K562 (cell line): Measurements from ENCODE around the gene LRRC43. TPM values are rescaled to one million over a fixed set of nuclear protein-coding genes. Genes with fewer than 3 reads are reported as not detected.

Source experiments
- ATF7 ChIP-seq: fragments of 450-650 bp; IDR thresholded peaks from 2 replicates; pipeline ENCODE4 v1.7.1; 2014; ENCODE audit warnings: mild to moderate bottlenecking, moderate library complexity
- CBX1 ChIP-seq: sonication (generic); IDR thresholded peaks from 2 replicates; pipeline ENCODE4 v1.6.1; 2016; ENCODE audit warnings: antibody characterized with exemption, low read depth, mild to moderate bottlenecking
- CHCHD3 ChIP-seq: fragments of 250-450 bp; sonication (Bioruptor Pico); IDR thresholded peaks from 2 replicates; pipeline ENCODE4 v2.1.2; 2022; ENCODE audit warnings: mild to moderate bottlenecking
- CREB1 ChIP-seq, 2 experiments: sonication (generic) in 1 of 2; formaldehyde crosslinking in 1 of 2; IDR thresholded peaks; 2 replicates each; pipeline versions ENCODE4 v1.6.1 to v1.8.0; 2012 to 2022; ENCODE audit warnings: inconsistent platforms in 1 of 2, mild to moderate bottlenecking in 1 of 2, missing genetic modification reagents in 1 of 2, moderate library complexity in 1 of 2
- ETS1 ChIP-seq: conservative IDR thresholded peaks from 2 replicates; pipeline ENCODE4 v1.6.1; 2011; ENCODE audit warnings: low read depth, mild to moderate bottlenecking, low read length; ENCODE audit not compliant: control insufficient read depth
- ETV6 ChIP-seq, 3 experiments: fragments of 150-350 bp in 1 of 3; sonication (generic) in 1 of 3; formaldehyde crosslinking in 1 of 3; IDR thresholded peaks; 2 replicates each; pipeline versions ENCODE4 v1.6.1 to v1.8.0; 2014 to 2022; ENCODE audit warnings: borderline replicate concordance in 2 of 3, low read depth in 2 of 3, antibody characterized with exemption in 1 of 3, low read length in 1 of 3, mild to moderate bottlenecking in 1 of 3, missing genetic modification reagents in 1 of 3
- GATA2 ChIP-seq: sonication (generic); formaldehyde crosslinking; IDR thresholded peaks from 2 replicates; pipeline ENCODE4 v1.4.0; 2020; ENCODE audit warnings: mild to moderate bottlenecking, missing genetic modification reagents
- HDAC1 ChIP-seq, 2 experiments: fragments of 450-650 bp; IDR thresholded peaks; 2 replicates each; pipeline ENCODE4 v1.6.1; 2016 to 2017; ENCODE audit warnings: inconsistent platforms in 1 of 2, mild to moderate bottlenecking in 1 of 2, moderate library complexity in 1 of 2
- HNRNPH1 ChIP-seq: fragments of 200-400 bp; formaldehyde crosslinking; optimal IDR thresholded peaks from 2 replicates; pipeline ENCODE3; 2017; ENCODE audit warnings: low read depth, mild to moderate bottlenecking, low read length, moderate library complexity
- NEUROD1 ChIP-seq: fragments of 150-350 bp; IDR thresholded peaks from 2 replicates; pipeline ENCODE4 v1.6.1; 2014; ENCODE audit warnings: borderline replicate concordance, low read length, low read depth; ENCODE audit not compliant: partially characterized antibody
- POLR2H ChIP-seq: IDR thresholded peaks from 2 replicates; pipeline ENCODE4 v1.6.1; 2016; ENCODE audit warnings: missing genetic modification characterization, low read depth, mild to moderate bottlenecking, control low read depth, missing compliant biosample characterization, moderate library complexity
- RAD21 ChIP-seq, 2 experiments: fragments of 250-450 bp in 1 of 2; fragments of 450-650 bp in 1 of 2; sonication (Bioruptor Pico) in 1 of 2; formaldehyde crosslinking in 1 of 2; IDR thresholded peaks in 1 of 2; conservative IDR thresholded peaks in 1 of 2; 2 replicates each; pipeline versions ENCODE4 v1.4.0 to v1.8.0; 2020 to 2022; ENCODE audit warnings: mild to moderate bottlenecking in 2 of 2, moderate library complexity in 1 of 2
- RBM22 ChIP-seq: fragments of 200-400 bp; formaldehyde crosslinking; IDR thresholded peaks from 2 replicates; pipeline ENCODE4 v1.6.1; 2018; ENCODE audit warnings: low read length, low read depth; ENCODE audit not compliant: poor library complexity, severe bottlenecking
- RBM34 ChIP-seq: fragments of 200-400 bp; formaldehyde crosslinking; IDR thresholded peaks from 2 replicates; pipeline ENCODE4 v1.6.1; 2018; ENCODE audit warnings: low read length, borderline replicate concordance; ENCODE audit not compliant: insufficient read depth
- STAT6 ChIP-seq: sonication (generic); formaldehyde crosslinking; IDR thresholded peaks from 2 replicates; pipeline ENCODE4 v1.8.1; 2023; ENCODE audit warnings: mild to moderate bottlenecking, missing genetic modification reagents
- WHSC1 ChIP-seq: IDR thresholded peaks from one replicate; pipeline ENCODE4 v1.6.1; 2012; ENCODE audit warnings: low read length, control low read depth, inconsistent platforms
- ZBTB26 ChIP-seq: fragments of 450-650 bp; formaldehyde crosslinking; IDR thresholded peaks from 2 replicates; pipeline ENCODE4 v1.4.0; 2022; ENCODE audit warnings: missing genetic modification characterization
- ZC3H11A ChIP-seq: IDR thresholded peaks from 2 replicates; pipeline ENCODE4 v1.6.1; 2012; ENCODE audit warnings: low read depth, low read length, improper control_type of control experiment
- ZFP36 ChIP-seq: fragments of 150-350 bp; IDR thresholded peaks from 2 replicates; pipeline ENCODE4 v1.6.1; 2018; ENCODE audit warnings: low read length, low read depth; ENCODE audit not compliant: partially characterized antibody
- ZKSCAN1 ChIP-seq: fragments of 150-350 bp; IDR thresholded peaks from 2 replicates; pipeline ENCODE4 v1.6.1; 2016; ENCODE audit warnings: low read depth, low read length
- ZNF239 ChIP-seq: fragments of 250-450 bp; sonication (Bioruptor Pico); IDR thresholded peaks from 2 replicates; pipeline ENCODE4 v1.4.0; 2020; ENCODE audit warnings: mild to moderate bottlenecking
- polyA plus RNA-seq, 8 experiments: library from polyadenylated mRNA; depleted of rRNA in 4 of 8; stranded (reverse) in 5 of 8; unstranded in 3 of 8; fragments of >200 nt; fragmentation: Nextera tagmentation in 2 of 8; fragmentation: Illumina TruSeq in 1 of 8; extraction: Ambion mirVana in 2 of 8; extraction: Trizol in 1 of 8; gene quantifications; 2 replicates each; pipeline versions ENCODE4 v1.2.1 to v1.2.3, GENCODE V29; 2011 to 2014; ENCODE audit warnings: inconsistent platforms in 1 of 8, missing spikeins in 1 of 8
- total RNA-seq, 7 experiments: library from RNA; depleted of rRNA in 6 of 7; stranded (reverse); fragments of >200 nt in 6 of 7; fragmentation: Illumina TruSeq in 2 of 7; extraction: Trizol in 2 of 7; gene quantifications; 2 replicates each; pipeline versions ENCODE4 v1.2.1 to v1.2.3, GENCODE V29; 2011 to 2021; ENCODE audit warnings: low replicate concordance in 1 of 7

Gene LRRC43
- total and polyA plus RNA-seq, 9 of the 15 experiments (the other 6 are each of a cell fraction or from before 2014, with no cell fraction given) = 0.19 TPM; not detected in 8

GRCh38 chr12:122190842-122191668 is 8.1 kb downstream of the LRRC43 start (continued):
- peak; percentile 78 to 91 for TF ChIP-seq RAD21 (CRISPR knock-in tag; conservative IDR thresholded peaks at IDR 0.05 in 1 of 2, IDR thresholded peaks at IDR 0.05 in 1 of 2)
- no peak for TF ChIP-seq CREB1 (IDR thresholded peaks at IDR 0.05)
- peak; percentile 67; the same call in 1 of the 2 replicates for TF ChIP-seq CREB1 (CRISPR knock-in tag; IDR thresholded peaks at IDR 0.05)
- TF ChIP-seq POLR2H (tag) = no peak
- no peak for TF ChIP-seq ETV6 (IDR thresholded peaks at IDR 0.05; ENCODE audit: borderline replicate concordance in 1 of 2, low read depth in 2 of 2, low read length in 1 of 2)
- no peak for TF ChIP-seq ETV6 (CRISPR knock-in tag; IDR thresholded peaks at IDR 0.05; ENCODE audit: borderline replicate concordance)
- no peak for TF ChIP-seq CBX1
- TF ChIP-seq CHCHD3 (CRISPR knock-in tag) = no peak
- TF ChIP-seq ZNF239 = no peak
- no peak for TF ChIP-seq GATA2 (CRISPR knock-in tag)
- TF ChIP-seq RBM34 = no peak
- TF ChIP-seq ZC3H11A = no peak
- no peak for TF ChIP-seq RBM22
- no peak for TF ChIP-seq ZFP36
- no peak for TF ChIP-seq HNRNPH1
- TF ChIP-seq ZKSCAN1 = no peak
- no peak for TF ChIP-seq ETS1
- no peak for TF ChIP-seq STAT6
- TF ChIP-seq ATF7 = peak; percentile 32; the same call in 1 of the 2 replicates
- no peak for TF ChIP-seq ZBTB26
- TF ChIP-seq NEUROD1 = no peak
- no peak for TF ChIP-seq HDAC1 (IDR thresholded peaks at IDR 0.05)
- no peak for TF ChIP-seq WHSC1
